Measurements from ENCODE around the gene CREB1.

The CREB1 gene

DNA sequence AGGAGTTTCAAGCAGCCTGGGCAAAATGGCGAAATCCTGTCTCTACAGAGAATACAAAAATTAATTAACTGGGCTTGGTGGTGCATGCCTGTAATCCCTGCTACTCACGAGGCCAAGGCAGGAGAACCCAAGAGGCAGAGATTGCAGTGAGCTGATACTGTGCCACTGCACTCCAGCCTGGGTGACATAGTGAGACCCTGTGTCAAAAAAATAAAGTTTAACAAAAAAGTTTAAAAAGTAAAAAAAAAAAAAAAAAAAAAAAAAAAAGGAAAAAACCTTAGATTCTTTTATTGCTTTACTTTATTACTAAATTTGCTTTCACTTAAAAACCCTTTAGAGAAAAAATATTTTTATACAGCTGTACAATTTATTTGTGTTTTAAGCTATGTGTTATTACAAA is 10.7 kb downstream of the CREB1 start:
- DNase-seq (ENCODE audit: low read depth in 2 of 2, low spot score in 1 of 2): no peak

GRCh38 chr2:207541933-207542332 is 12.2 kb downstream of the CREB1 start:
- no peak for DNase-seq (ENCODE audit: low read depth in 2 of 2, low spot score in 1 of 2)

- no peak for DNase-seq (ENCODE audit: low read depth in 2 of 2, low spot score in 1 of 2)
These were observed 13.5 kb downstream of the CREB1 start for GRCh38 chr2:207543272-207543671.

- DNase-seq (ENCODE audit: low read depth in 2 of 2, low spot score in 1 of 2): no peak
These were observed 17.1 kb downstream of the CREB1 start for GRCh38 chr2:207546822-207547221.

DNA sequence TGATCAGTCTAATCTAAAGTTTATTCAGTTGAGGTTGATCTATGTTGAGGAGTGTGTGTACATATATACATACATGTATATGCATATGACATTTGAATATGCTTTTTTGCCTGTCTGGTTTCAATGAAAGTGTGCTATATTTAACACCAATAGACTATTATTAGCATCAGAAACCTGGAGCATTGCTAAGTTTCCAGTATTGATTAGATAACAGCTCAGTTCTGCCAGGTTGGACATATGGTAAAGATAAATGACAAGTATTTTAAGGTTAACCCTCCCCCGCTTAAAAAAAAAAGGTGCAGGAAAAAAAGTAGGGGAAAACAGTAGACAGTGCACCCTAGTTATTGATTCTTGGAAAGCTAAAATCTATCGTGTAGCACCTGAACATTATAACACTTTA is 19.4 kb downstream of the CREB1 start:
- no peak for DNase-seq (ENCODE audit: low read depth in 2 of 2, low spot score in 1 of 2)

GRCh38 chr2:207558079-207558491 is 28.3 kb downstream of the CREB1 start:
- no peak for DNase-seq (ENCODE audit: low read depth in 2 of 2, low spot score in 1 of 2)

- DNase-seq (ENCODE audit: low read depth in 2 of 2, low spot score in 1 of 2): no peak
These were observed 31.8 kb downstream of the CREB1 start for GRCh38 chr2:207561386-207562080.

DNA sequence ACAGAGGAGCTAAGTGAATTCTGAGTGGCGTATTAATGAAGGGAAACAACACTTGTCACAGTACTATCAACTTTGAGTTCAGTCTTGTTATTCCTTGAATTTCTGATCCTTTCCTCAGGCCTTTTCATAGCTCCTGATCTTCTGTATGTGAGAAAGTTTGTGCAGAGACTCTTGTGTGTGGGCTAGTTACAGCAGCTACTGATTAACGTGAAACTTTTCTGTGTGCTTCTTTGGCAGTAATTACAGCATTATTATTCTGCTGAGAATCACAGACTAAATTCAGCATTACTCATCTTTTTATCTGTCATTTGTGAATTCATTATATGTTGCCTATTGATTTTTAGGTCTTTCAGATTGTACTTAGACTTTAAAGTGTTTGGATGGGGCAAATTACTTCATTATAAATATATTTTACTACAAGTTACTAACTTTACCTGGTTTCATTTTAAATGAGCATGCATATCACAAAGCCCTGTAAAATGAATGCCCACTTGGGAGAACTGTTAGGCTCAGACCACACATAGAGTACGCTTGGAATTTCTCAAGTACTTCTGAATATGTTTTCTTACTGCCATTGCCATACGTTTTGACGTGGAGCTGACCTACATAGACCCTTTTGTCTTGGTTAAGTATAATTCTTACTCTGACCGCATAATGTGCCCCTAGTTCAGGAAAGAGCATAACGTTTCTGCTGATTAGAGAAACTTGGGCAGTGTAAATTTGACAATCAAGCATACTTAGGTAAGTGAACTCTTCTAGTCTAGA is 36.2 kb downstream of the CREB1 start:
- DNase-seq (ENCODE audit: low read depth in 2 of 2, low spot score in 1 of 2): no peak

- DNase-seq (ENCODE audit: low read depth in 2 of 2, low spot score in 1 of 2): no peak
These were observed 37.9 kb downstream of the CREB1 start for GRCh38 chr2:207567671-207568070.

- no peak for DNase-seq (ENCODE audit: low read depth in 2 of 2, low spot score in 1 of 2)
These were observed 41.6 kb downstream of the CREB1 start for GRCh38 chr2:207571370-207571769.

GRCh38 chr2:207584952-207585351 is 55.2 kb downstream of the CREB1 start:
- no peak for DNase-seq (ENCODE audit: low read depth in 2 of 2, low spot score in 1 of 2)

DNA sequence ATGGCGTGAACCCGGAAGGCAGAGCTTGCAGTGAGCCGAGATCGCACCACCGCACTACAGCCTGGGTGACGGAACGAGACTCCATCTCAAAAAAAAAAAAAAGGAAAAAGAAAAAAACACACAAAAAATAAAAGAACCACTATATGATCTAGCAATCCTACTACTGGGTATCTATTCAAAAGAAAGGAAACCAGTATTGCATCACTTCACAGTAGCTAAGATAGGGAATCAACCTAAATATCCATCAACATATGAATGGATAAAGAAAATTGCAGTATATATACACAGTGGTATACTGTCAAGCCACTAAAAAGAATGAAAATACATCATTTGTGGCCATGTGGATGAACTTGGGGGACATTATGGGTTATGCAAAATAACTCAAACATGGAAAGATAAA is 57.5 kb downstream of the CREB1 start:
- no peak for DNase-seq (ENCODE audit: low read depth in 2 of 2, low spot score in 1 of 2)

GRCh38 chr2:207589143-207589542 is 59.4 kb downstream of the CREB1 start:
- DNase-seq (ENCODE audit: low read depth in 2 of 2, low spot score in 1 of 2): no peak

DNA sequence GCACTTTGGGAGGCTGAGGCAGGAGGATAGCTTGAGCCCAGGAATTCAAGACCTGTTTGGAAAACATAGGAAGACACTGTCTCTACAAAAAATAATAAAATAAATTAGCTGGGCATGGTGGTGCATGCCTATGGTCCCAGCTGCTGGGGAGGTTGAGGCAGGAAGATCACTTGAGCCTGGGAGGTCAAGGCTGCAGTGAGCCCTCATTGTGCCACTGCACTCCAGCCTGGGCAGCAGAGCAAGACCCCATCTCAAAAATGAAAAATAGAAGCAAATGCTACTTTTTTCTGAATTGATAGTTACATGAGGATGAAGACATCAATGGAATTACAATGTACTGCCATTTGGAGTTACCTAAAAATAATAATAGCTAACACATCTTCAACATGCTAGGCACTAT is 63.5 kb downstream of the CREB1 start:
- no peak for DNase-seq (ENCODE audit: low read depth in 2 of 2, low spot score in 1 of 2)

GRCh38 chr2:207594264-207594663 is 64.5 kb downstream of the CREB1 start:
- DNase-seq (ENCODE audit: low read depth in 2 of 2, low spot score in 1 of 2): no peak

GRCh38 chr2:207594731-207595130 is 65.0 kb downstream of the CREB1 start:
- no peak for DNase-seq (ENCODE audit: low read depth in 2 of 2, low spot score in 1 of 2)

DNA sequence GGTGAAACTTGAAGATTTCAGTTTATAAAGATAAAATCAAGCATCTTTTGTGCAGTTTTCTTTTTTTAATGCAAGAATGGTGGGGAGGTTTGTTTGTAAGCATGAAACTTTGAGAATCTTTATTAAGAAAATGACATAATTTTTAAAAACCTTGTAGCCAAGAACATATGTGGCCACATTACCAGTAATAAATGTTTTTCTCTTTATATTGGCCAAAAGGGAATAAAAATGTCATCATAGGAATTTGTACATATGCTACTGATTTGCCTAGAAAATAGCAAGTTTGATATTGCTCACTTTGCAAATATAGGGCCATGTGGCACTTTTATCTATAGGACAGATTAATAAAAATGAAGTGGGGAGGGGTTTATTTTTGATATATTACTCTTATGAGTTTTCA is 69.9 kb downstream of the CREB1 start:
- DNase-seq (ENCODE audit: low read depth in 2 of 2, low spot score in 1 of 2): no peak

DNA sequence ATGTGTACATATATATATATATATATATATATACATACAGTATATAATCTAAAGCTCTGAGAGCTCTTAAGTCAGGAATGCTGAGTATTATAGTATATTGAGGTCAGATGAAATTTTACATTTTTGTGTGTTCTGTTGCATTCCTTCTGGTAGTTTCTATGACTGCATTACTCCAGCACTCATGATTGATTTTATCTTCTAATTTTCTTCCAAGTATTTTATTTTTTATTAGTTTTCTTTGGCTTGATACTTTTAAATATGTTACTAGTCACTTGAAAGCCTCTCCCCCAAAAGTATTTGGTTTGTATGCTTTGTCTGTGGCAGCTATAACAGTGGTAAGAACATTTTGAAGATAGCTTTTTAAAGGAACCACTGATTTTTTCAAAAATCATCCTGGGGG is 70.5 kb downstream of the CREB1 start:
- DNase-seq (ENCODE audit: low read depth in 2 of 2, low spot score in 1 of 2): no peak

DNA sequence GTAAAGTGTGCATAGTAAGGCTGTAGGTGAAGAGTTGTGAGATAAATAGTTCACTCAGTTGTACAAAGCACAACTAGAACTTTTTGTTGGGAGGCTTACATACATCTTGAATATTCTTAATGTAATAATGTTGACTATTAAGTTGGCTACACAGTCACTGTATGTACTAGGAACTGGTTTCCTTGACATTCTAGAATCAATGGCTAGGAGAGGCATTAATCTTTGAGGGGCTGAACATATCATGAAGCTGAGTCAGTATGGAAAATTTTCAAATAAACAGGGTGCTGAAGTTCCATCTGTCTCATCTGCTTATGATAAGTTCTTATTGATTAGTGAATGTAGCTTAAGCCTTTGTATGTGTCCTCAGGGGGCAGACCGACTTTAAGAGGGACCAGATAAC is 72.0 kb downstream of the CREB1 start:
- DNase-seq (ENCODE audit: low read depth in 2 of 2, low spot score in 1 of 2): no peak

DNA sequence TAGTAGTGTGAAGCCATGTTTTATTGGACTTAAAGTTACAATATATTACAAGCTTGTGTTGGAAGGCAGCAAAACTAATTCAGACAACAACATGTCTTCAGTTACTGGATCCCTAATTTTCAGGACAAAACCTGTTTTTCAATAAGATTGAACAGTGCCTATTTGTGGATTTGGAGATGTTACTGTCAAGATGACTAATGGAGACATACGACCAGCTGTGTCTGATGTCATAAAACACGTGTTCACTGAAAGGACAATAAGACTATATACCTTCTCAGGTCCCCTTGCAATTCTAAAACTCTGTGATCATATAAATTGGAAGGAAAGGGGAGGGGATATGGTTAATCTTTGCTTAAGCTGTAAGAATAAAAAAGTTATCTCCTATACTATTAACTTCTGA is 73.7 kb downstream of the CREB1 start:
- DNase-seq (ENCODE audit: low read depth in 2 of 2, low spot score in 1 of 2): no peak

DNA sequence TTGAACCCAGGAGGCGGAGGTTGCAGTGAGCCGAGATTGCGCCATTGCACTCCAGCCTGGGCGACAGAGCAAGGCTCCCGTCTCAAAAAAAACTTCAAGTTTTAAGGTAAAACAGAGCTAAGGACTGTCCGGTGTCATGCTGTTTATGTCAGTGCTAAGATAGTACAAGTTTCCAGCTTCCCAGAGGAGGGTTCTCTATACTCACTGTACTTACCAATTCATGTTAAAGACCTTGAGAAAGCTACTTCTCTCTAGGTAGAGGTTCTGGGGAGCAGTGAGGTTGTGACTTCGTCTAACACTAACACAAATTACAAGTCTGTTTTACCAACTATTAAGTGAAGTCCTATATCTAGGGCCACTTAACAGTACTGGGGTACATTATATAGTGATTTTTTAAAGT is 76.6 kb downstream of the CREB1 start:
- DNase-seq (ENCODE audit: low read depth in 2 of 2, low spot score in 1 of 2): no peak

DNA sequence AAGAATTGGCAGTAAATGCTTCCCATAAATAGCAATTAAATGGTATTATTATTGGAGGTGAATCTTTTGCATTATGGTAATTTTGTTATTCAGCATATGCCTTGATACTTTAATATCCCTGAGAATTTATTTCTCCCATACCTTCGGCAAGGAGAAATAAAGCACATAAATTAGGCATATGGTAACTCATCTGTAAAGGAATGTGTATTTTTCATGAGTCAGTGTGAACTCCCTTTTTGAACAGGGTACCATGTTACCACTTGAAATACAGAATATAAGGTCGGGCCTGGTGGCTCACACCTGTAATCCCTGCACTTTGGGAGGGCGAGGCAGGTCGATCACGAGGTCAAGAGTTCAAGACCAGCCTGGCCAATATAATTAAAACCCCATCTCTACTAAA is 77.1 kb downstream of the CREB1 start:
- DNase-seq (ENCODE audit: low read depth in 2 of 2, low spot score in 1 of 2): no peak

- DNase-seq (ENCODE audit: low read depth in 2 of 2, low spot score in 1 of 2): no peak
These were observed 83.0 kb downstream of the CREB1 start for GRCh38 chr2:207612714-207613113.
